ENCODE measurements around the gene TSHB.

- no peak for TF ChIP-seq EZH2phosphoT487 (IDR thresholded peaks at IDR 0.05; ENCODE audit: insufficient read depth, low read depth)
- TF ChIP-seq EZH2 (IDR thresholded peaks at IDR 0.05; ENCODE audit: insufficient read depth, poor library complexity, severe bottlenecking): no peak
These were observed 6.0 kb upstream of the TSHB start for GRCh38 chr1:115023593-115023992.

Measured in GM23248 (cell line).